Keratinocyte (primary cell): ENCODE measurements around the gene SOX14. TPM values are rescaled to one million over a fixed set of nuclear protein-coding genes. Genes with fewer than 3 reads are reported as not detected.

Source experiments
- DNase-seq: peaks from one replicate; pipeline ENCODE4 v3.0.0-alpha.2; 2011; ENCODE audit warnings: low read depth, missing footprints, low spot score
- FAIRE-seq: peaks from 2 replicates; lab custom pipeline; 2011; peaks lifted over from hg19 to GRCh38; lab: Jason Lieb, UNC
- H2AFZ ChIP-seq: 2 replicates; pipeline ENCODE4 v1.6.0; 2012; ENCODE audit warnings: low read length, control low read depth, inconsistent platforms; ENCODE audit not compliant: control insufficient read depth
- H3K27ac ChIP-seq: 2 replicates; pipeline ENCODE4 v1.5.1; 2011; ENCODE audit warnings: low read length; ENCODE audit not compliant: control insufficient read depth, insufficient read depth
- H3K27me3 ChIP-seq: 3 replicates; pipeline ENCODE4 v1.6.0; 2011; ENCODE audit warnings: low read length; ENCODE audit not compliant: control insufficient read depth, insufficient read depth; ENCODE audit errors: extremely low read depth
- H3K36me3 ChIP-seq, 2 experiments: 2 replicates in 1 of 2; 3 replicates in 1 of 2; pipeline ENCODE4 v1.5.1; 2011; ENCODE audit warnings: low read length in 2 of 2, mild to moderate bottlenecking in 1 of 2; ENCODE audit not compliant: control insufficient read depth in 2 of 2, insufficient read depth in 2 of 2; ENCODE audit errors: extremely low read depth in 1 of 2
- H3K4me1 ChIP-seq: 3 replicates; pipeline ENCODE4 v1.5.1; 2011; ENCODE audit warnings: low read length; ENCODE audit not compliant: control insufficient read depth, insufficient read depth; ENCODE audit errors: extremely low read depth
- H3K4me2 ChIP-seq: 3 replicates; pipeline ENCODE4 v1.6.0; 2011; ENCODE audit warnings: low read depth, low read length; ENCODE audit not compliant: control insufficient read depth, insufficient read depth; ENCODE audit errors: extremely low read depth
- H3K4me3 ChIP-seq, 3 experiments: fragments of 200-600 bp in 1 of 3; sonication (generic) in 1 of 3; 2 replicates in 2 of 3; 3 replicates in 1 of 3; pipeline ENCODE4 v1.5.1; 2011 to 2016; ENCODE audit warnings: low read length in 3 of 3, mild to moderate bottlenecking in 3 of 3, control low read depth in 2 of 3, inconsistent platforms in 1 of 3, low read depth in 1 of 3, mixed read lengths in 1 of 3, mixed run types in 1 of 3, moderate library complexity in 1 of 3; ENCODE audit not compliant: control insufficient read depth in 2 of 3, insufficient read depth in 2 of 3; ENCODE audit errors: extremely low read depth in 1 of 3
- H3K79me2 ChIP-seq: 2 replicates; pipeline ENCODE4 v1.6.0; 2012; ENCODE audit warnings: low read length; ENCODE audit not compliant: control insufficient read depth, insufficient read depth
- H3K9ac ChIP-seq: 3 replicates; pipeline ENCODE4 v1.6.0; 2011; ENCODE audit warnings: low read length; ENCODE audit not compliant: control insufficient read depth, insufficient read depth; ENCODE audit errors: extremely low read depth
- H3K9me1 ChIP-seq: 3 replicates; pipeline ENCODE4 v1.6.0; 2011; ENCODE audit warnings: low read length; ENCODE audit not compliant: control insufficient read depth, insufficient read depth; ENCODE audit errors: extremely low read depth
- H3K9me3 ChIP-seq: 2 replicates; pipeline ENCODE4 v1.5.1; 2012; ENCODE audit warnings: low read depth, low read length; ENCODE audit not compliant: control insufficient read depth
- H4K20me1 ChIP-seq: 3 replicates; pipeline ENCODE4 v1.6.0; 2011; ENCODE audit warnings: low read length; ENCODE audit not compliant: control insufficient read depth, insufficient read depth; ENCODE audit errors: extremely low read depth
- CTCF ChIP-seq, 3 experiments: IDR thresholded peaks in 1 of 3; conservative IDR thresholded peaks in 1 of 3; optimal IDR thresholded peaks in 1 of 3; 2 replicates in 2 of 3; 3 replicates in 1 of 3; pipeline versions ENCODE3 to v1.5.1; 2011; ENCODE audit warnings: low read length in 3 of 3, mild to moderate bottlenecking in 3 of 3, moderate library complexity in 2 of 3, control low read depth in 1 of 3, inconsistent platforms in 1 of 3; ENCODE audit not compliant: insufficient read depth in 2 of 3; ENCODE audit errors: extremely low read depth in 1 of 3
- EZH2 ChIP-seq: IDR thresholded peaks from one replicate; pipeline ENCODE4 v1.6.1; 2012; ENCODE audit warnings: inconsistent platforms, mild to moderate bottlenecking, low read length, moderate library complexity
- dilution Hi-C: fragments of 300-500 bp; cut with MboI; formaldehyde crosslinking; loops from one replicate; pipeline ENCODE4 v1.7.0; 2020; ENCODE audit warnings: low sequenced_read_pairs; ENCODE audit not compliant: extremely low pct_ligation_motif_present
- polyA plus RNA-seq, 5 experiments: library from polyadenylated mRNA; depleted of rRNA in 3 of 5; stranded (reverse) in 3 of 5; stranded (forward) in 1 of 5; unstranded in 1 of 5; fragments of >200 nt; gene quantifications; 1 replicate in 1 of 5; 2 replicates in 3 of 5; 3 replicates in 1 of 5; pipeline versions ENCODE4 v1.2.1 to v1.2.3, GENCODE V29; 2011 to 2012; ENCODE audit warnings: missing spikeins in 2 of 5, low read depth in 1 of 5, low replicate concordance in 1 of 5

Gene SOX14
- polyA plus RNA-seq, 1 donor (not counting 4 experiments of a cell fraction or from before 2014, with no cell fraction given): not detected

- Histone ChIP-seq H2AFZ (no peak overlapping the region), H3K4me3 (no peak overlapping the region), H3K4me2 (no peak overlapping the region), H3K27ac (no peak overlapping the region), H3K79me2 (no peaks in the 10 kb centered on the region), H3K9me1 (no peaks in the 10 kb centered on the region), H3K9ac (no peak overlapping the region), H3K9me3 (no peaks in the 10 kb centered on the region), H3K27me3 (peaks cover 55% of the 10 kb centered on the region), H3K4me1 (peaks cover 5% of the 10 kb centered on the region), H3K36me3 (no peaks in the 10 kb centered on the region), H4K20me1 (no peaks in the 10 kb centered on the region)
- no peak for TF ChIP-seq EZH2
- no peak for TF ChIP-seq CTCF (optimal IDR thresholded peaks at IDR 0.05 in 1 of 3, IDR thresholded peaks at IDR 0.05 in 1 of 3, conservative IDR thresholded peaks at IDR 0.05 in 1 of 3; ENCODE audit: extremely low read depth in 1 of 3, insufficient read depth in 2 of 3, low read length in 3 of 3)
- dilution Hi-C loops: no loop called here
- DNase-seq (no peak), FAIRE-seq (no peak)
These were observed 8.3 kb downstream of the SOX14 start for GRCh38 chr3:137772214-137772955.

GRCh38 chr3:137778941-137779340 is 14.8 kb downstream of the SOX14 start:
- DNase-seq (no peak), FAIRE-seq (no peak)
- no peak overlapping the region for H3K9ac ChIP-seq
- dilution Hi-C loops: no loop called here
- no peak overlapping the region for H3K4me3 ChIP-seq
- no peak overlapping the region for H2AFZ ChIP-seq
- no peaks in the 10 kb centered on the region for H3K36me3 ChIP-seq
- H3K9me3 ChIP-seq: no peaks in the 10 kb centered on the region
- H3K27ac ChIP-seq: no peak overlapping the region
- H4K20me1 ChIP-seq: no peaks in the 10 kb centered on the region
- TF ChIP-seq EZH2 (no peak), CTCF (optimal IDR thresholded peaks at IDR 0.05 in 1 of 3, IDR thresholded peaks at IDR 0.05 in 1 of 3, conservative IDR thresholded peaks at IDR 0.05 in 1 of 3; ENCODE audit: extremely low read depth in 1 of 3, insufficient read depth in 2 of 3, low read length in 3 of 3) (no peak)
- H3K4me1 ChIP-seq: no peaks in the 10 kb centered on the region
- H3K4me2 ChIP-seq: no peak overlapping the region
- H3K27me3 ChIP-seq: peaks cover 3% of the 10 kb centered on the region
- H3K9me1 ChIP-seq: no peaks in the 10 kb centered on the region
- H3K79me2 ChIP-seq: no peaks in the 10 kb centered on the region
